ENCODE measurements around the gene TMBIM1. TPM values are rescaled to one million over a fixed set of nuclear protein-coding genes. Genes with fewer than 3 reads are reported as not detected.

TMBIM1 gene
- total RNA-seq, 1 experiment from 2014 or later = 91.0 TPM

DNA sequence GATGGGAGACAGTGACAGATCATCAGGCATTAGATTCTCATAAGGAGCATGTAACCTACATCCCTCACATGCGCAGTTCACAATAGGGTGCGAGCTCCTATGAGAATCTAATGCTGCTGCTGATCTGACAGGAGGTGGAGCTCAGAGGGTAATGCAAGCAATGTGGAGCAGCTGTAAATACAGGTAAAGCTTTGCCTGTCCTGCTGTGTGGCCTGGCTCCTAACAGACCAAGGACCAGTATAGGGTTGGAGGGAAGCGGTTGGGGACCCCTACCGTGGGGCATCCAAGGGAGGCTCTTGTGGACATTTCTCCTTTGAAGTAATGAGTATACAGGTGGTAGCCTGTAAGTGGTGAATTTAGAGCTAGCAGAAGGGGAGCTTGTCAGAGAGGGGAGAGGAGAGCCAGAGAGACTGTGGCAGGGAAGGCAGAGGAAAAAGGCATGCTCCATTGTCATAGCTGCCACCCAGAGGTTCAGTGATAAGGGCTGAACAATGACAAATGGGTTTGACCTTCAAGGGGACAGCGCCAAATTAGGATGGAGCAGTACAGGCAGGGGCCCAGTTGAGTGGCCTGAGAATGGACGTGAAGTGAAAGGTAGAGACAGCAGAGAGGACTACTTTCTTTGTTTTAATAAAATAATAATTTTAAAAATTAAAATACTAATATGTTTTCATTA is 15.2 kb upstream of the TMBIM1 start:
- DNase-seq (ENCODE audit: low read depth, low spot score) (no peak), ATAC-seq (no peak)
- Histone ChIP-seq H3K9me3 (ENCODE audit: control insufficient read depth in 1 of 2, insufficient read depth in 1 of 2, low read depth in 1 of 2, low read length in 2 of 2) (no peaks in the 10 kb centered on the region), H3K9me2 (ENCODE audit: insufficient read depth) (no peaks in the 10 kb centered on the region), H3K4me2 (ENCODE audit: low read length) (no peak overlapping the region), H3K27me3 (ENCODE audit: insufficient read depth, low read length) (no peaks in the 10 kb centered on the region), H3K36me3 (ENCODE audit: control insufficient read depth in 1 of 2, insufficient read depth in 2 of 2, low read length in 2 of 2) (no peaks in the 10 kb centered on the region), H3K27ac (ENCODE audit: low read depth, low read length) (no peak overlapping the region), H4K20me1 (ENCODE audit: insufficient read depth) (no peaks in the 10 kb centered on the region), H3K79me2 (ENCODE audit: insufficient read depth, low read length) (no peaks in the 10 kb centered on the region), H3K4me1 (ENCODE audit: control insufficient read depth in 1 of 2, insufficient read depth in 2 of 2, low read length in 2 of 2) (no peaks in the 10 kb centered on the region), H3K9ac (ENCODE audit: low read length) (no peak overlapping the region), H3K4me3 (replicated peaks in 1 of 2; ENCODE audit: low read depth in 1 of 2, low read length in 2 of 2) (no peak overlapping the region), H2AFZ (ENCODE audit: low read depth, low read length, poor library complexity, severe bottlenecking) (no peak overlapping the region)
- TF ChIP-seq TCF7L2 (IDR thresholded peaks at IDR 0.05; ENCODE audit: borderline replicate concordance, extremely low read depth, insufficient read depth, insufficient read length) (no peak), YY1 (IDR thresholded peaks at IDR 0.05; ENCODE audit: extremely low read depth, insufficient replicate concordance, low read depth, low read length) (no peak), ELF1 (IDR thresholded peaks at IDR 0.05; ENCODE audit: borderline replicate concordance, low read depth) (no peak), SP1 (IDR thresholded peaks at IDR 0.05; ENCODE audit: low read depth) (no peak), SIN3A (IDR thresholded peaks at IDR 0.05; ENCODE audit: low read depth) (no peak), ZFX (IDR thresholded peaks at IDR 0.05) (no peak), ZNF274 (IDR thresholded peaks at IDR 0.05; ENCODE audit: low read depth, low read length) (no peak), EZH2 (IDR thresholded peaks at IDR 0.05) (no peak), POLR2A (IDR thresholded peaks at IDR 0.05; ENCODE audit: borderline replicate concordance, extremely low read depth, insufficient read depth, insufficient read length) (no peak), JUND (IDR thresholded peaks at IDR 0.05) (no peak), POLR2AphosphoS5 (IDR thresholded peaks at IDR 0.05; ENCODE audit: low read depth, low read length) (no peak), EZH2phosphoT487 (IDR thresholded peaks at IDR 0.05; ENCODE audit: borderline replicate concordance) (no peak), CBX3 (IDR thresholded peaks at IDR 0.05; ENCODE audit: low read depth) (no peak), FOSL1 (IDR thresholded peaks at IDR 0.05; ENCODE audit: low read depth) (no peak), SRF (IDR thresholded peaks at IDR 0.05; ENCODE audit: low read depth) (no peak), CEBPB (IDR thresholded peaks at IDR 0.05; ENCODE audit: low read depth) (no peak), RAD21 (IDR thresholded peaks at IDR 0.05; ENCODE audit: low read depth) (no peak)
- TF ChIP-seq, protein P1, sequence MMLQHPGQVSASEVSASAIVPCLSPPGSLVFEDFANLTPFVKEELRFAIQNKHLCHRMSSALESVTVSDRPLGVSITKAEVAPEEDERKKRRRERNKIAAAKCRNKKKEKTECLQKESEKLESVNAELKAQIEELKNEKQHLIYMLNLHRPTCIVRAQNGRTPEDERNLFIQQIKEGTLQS (IDR thresholded peaks at IDR 0.05) = no peak
- TF ChIP-seq, protein P2, sequence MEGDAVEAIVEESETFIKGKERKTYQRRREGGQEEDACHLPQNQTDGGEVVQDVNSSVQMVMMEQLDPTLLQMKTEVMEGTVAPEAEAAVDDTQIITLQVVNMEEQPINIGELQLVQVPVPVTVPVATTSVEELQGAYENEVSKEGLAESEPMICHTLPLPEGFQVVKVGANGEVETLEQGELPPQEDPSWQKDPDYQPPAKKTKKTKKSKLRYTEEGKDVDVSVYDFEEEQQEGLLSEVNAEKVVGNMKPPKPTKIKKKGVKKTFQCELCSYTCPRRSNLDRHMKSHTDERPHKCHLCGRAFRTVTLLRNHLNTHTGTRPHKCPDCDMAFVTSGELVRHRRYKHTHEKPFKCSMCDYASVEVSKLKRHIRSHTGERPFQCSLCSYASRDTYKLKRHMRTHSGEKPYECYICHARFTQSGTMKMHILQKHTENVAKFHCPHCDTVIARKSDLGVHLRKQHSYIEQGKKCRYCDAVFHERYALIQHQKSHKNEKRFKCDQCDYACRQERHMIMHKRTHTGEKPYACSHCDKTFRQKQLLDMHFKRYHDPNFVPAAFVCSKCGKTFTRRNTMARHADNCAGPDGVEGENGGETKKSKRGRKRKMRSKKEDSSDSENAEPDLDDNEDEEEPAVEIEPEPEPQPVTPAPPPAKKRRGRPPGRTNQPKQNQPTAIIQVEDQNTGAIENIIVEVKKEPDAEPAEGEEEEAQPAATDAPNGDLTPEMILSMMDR (IDR thresholded peaks at IDR 0.05 in 2 of 3, conservative IDR thresholded peaks at IDR 0.05 in 1 of 3; ENCODE audit: borderline replicate concordance in 1 of 3, insufficient read depth in 1 of 3, low read depth in 2 of 3, low read length in 2 of 3) = no peak
- TF ChIP-seq, protein P3, sequence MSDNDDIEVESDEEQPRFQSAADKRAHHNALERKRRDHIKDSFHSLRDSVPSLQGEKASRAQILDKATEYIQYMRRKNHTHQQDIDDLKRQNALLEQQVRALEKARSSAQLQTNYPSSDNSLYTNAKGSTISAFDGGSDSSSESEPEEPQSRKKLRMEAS (IDR thresholded peaks at IDR 0.05) = no peak
- no TSS peak for BruUV-seq (replicated peaks)
- intact Hi-C loops (cut with micrococcal nuclease) = no loop called here
- ChIA-PET POLR2A (no interaction called here), CTCF (no interaction called here), RAD21 (ENCODE audit: low non-redundant PET in 1 of 2, low total read pairs in 2 of 2, uncharacterized antibody in 2 of 2, unreplicated experiment in 2 of 2) (no interaction called here)
